GM21526 (cell line): ENCODE data around the gene TPGS2.
A peak's percentile ranks its signal among the peaks of the same experiment; 100 is the strongest.
"Not testable (repeated sequence)": the region's sequence is repeated elsewhere in the genome, so short reads cannot be mapped to it uniquely, and the experiment has no call there.

Experiments
- ATAC-seq: cut with Tn5 transposase; IDR thresholded peaks from one replicate; pipeline ENCODE4 v1.9.1; 2021; ENCODE audit warnings: moderate library complexity; ENCODE audit not compliant: unreplicated experiment, low FRiP score

Gene TPGS2

DNA sequence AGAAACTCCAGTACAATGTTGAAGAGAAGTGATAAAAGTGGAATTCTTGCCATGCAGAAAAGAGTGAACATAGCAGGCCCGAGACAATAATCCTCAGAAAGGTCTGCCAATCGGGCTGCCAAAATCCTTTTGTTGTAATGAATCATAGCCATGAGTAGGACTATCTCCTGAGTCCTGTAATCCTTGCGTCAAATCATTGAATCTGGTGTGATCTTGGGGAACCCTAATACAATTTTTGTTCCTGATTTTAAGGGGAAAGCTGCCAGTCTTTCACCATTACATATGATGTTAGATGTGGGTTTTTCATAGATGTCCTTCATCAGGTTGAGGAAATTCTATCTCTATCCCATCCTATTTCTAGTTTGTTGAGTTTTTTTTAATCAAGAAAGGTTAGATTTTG lies 2.2 kb downstream of the TPGS2 start:
- no peak for ATAC-seq

GRCh38 chr18:36825526-36825925 lies 3.3 kb downstream of the TPGS2 start:
- ATAC-seq: no peak

- no peak for ATAC-seq
Measured at GRCh38 chr18:36821681-36822080, 7.1 kb downstream of the TPGS2 start.

GRCh38 chr18:36819621-36820020 lies 9.2 kb downstream of the TPGS2 start:
- no peak for ATAC-seq

- no peak for ATAC-seq
Measured at GRCh38 chr18:36818652-36819051, 10.2 kb downstream of the TPGS2 start.

DNA sequence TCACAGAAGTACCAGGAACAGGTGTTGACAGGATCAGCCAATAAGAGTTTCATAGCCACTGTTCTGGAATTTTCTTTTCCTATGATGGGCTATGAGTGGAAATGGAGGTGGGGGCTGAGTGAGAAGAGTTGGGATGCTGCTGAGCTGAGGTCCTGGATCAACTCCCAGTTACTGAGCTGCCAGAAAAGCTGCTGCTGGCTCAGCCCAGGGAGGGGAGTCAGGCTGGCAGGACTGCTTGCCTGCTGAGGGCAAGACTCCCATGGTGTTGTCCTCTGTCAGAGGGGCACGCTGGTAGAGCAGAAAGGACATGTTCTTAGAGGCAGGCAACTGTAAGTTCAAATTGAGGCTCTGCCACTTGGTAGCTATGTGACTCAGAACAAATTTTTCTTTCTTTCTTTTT lies 11.8 kb downstream of the TPGS2 start:
- ATAC-seq: no peak

DNA sequence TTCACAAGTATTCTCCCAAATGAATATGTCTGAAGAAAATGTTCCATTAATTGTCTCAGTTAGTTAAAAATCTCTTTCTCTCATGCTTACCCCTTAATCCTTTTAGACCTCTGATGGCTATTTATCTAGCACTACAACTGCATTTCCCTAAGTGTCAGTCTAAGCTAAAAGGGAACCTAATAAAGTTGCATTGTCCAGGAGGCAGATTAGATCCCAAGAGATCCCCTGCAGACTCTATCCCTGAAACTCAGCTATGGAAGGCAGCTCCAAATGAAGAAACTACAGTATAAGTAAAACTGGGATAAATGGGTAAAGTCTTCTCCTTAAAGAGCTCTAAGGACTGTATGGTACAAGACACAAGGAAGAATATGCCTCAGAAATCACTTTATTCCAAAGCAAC lies 12.7 kb downstream of the TPGS2 start:
- not testable (repeated sequence) for ATAC-seq

DNA sequence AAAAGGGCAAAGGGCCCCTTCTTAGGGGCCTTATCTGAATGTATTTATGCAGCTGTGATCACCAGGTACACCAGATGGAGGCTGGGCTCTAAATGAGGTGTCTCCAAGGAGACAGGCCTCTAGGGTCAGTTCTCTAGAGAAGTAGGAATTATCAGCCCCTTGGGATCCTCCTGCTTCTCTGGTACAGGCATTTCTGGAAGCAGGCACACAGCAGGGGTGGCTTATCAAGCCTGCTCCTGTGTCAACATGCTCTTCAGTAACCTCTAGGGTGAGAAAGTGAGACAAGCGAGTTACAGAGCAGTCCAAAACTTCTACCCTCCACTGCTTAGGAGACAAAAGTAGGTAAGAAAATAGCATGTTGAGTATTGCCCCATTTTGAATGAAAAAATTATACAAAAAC lies 13.8 kb downstream of the TPGS2 start:
- no peak for ATAC-seq

DNA sequence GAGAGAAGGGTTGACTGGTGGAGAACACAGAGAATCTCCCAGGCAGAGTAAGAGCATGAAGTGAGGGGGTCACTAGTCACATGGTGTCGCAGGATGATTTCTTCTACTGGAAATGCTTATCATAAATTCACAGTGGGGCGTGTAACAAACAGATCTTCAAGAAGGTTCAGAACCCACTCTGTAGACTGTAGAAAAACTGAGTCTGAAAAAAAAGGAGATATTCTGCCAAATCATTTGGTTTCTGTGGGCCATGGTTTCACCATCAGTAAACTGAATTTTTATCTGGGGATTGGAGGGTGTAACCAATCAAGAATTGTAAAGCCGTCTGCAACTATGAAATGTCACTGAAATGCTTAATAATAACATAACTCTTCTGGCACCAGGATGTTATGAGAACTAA lies 15.0 kb downstream of the TPGS2 start:
- ATAC-seq: no peak

DNA sequence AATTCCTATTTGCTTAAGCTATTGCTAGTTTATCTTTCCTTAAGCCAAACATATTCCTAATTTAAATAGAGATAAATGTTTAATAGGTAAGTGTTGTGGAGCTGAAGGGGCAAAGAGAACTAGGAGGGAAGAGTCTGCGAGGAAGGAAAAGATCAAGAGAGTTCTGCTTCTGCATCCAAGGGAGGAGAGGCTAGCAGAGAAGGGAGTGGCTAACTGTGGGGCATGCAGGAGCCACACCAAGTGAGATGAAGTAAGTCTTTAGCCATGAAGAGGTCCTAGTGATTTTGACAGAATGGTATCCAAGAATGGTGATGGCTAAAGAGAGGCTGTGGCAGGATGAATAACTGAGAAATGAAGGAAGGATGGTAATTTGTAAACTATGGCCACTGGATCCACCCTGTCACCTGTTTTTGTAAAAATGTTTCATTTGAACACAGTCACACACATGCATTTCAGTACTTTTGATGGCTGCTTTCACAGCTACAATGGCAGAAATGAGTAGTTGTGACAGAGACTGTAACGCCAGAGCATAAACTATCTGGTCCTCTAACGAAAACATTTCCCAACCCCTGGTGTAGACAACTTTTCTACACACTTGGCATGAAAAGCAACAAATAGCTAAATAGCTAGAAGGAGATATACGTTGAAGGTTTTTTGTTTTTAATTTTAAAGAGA lies 15.6 kb downstream of the TPGS2 start:
- no peak for ATAC-seq

- no peak for ATAC-seq
Measured at GRCh38 chr18:36812678-36813077, 16.1 kb downstream of the TPGS2 start.

- no peak for ATAC-seq
Measured at GRCh38 chr18:36811955-36812354, 16.8 kb downstream of the TPGS2 start.

DNA sequence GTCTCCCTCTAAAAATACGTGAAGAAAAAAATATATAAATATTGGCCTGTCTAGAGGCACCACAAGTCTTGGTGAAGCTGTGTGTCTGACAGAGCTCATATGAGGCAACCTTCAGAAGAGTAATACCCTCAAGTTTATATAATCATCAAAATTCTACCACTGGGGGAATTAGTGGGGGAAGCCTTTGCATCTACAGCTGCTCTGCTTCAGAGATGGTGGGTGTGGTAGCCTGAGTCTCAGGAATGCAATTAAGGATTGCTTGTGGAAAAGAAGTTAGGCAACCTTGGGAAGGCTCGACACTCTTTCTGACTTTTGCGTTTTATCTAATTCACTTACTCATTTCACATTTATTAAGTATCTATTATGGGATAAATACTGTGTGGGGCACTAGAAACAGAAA lies 17.4 kb downstream of the TPGS2 start:
- ATAC-seq: no peak

GRCh38 chr18:36809590-36810381 lies 19.0 kb downstream of the TPGS2 start:
- ATAC-seq: peak; percentile 95

DNA sequence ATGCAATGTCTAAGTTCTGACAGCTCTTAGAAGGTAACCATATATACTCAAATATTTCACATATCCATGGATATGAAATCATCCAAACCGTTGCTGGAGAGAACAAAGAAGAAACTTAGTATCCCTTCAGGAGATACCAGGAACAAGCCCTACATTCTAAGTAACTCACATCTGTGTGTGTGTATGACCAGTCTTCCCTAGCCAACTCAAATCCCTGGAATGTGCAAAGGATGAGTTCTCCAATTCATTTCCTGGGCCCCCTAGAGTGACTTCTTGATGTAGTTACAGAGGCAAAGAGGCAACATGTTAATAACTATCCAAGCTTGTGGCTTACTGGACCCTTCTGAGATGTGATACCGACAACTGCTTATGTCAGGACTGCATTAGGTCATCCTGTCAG lies 20.1 kb downstream of the TPGS2 start:
- ATAC-seq: no peak

DNA sequence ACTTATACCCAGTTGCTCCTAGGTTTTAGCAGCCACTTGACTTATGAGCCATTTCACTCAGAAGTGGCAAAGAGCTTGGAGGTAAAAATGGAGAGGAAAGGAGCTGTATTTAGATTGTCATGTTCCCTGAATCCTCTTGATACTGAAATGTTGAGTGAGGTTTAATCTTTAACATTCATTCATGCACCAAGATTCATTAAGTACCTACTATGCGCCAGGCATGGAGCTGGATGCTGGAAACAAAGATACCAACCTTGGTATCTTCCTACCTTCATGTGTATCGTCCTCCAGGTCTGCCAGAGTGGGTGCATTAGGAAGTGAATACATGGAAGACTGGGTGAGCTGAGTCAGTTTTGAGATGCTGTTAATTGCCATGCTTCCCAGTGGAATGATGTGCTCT lies 23.7 kb downstream of the TPGS2 start:
- no peak for ATAC-seq

- ATAC-seq: no peak
Measured at GRCh38 chr18:36798738-36799473, 29.9 kb downstream of the TPGS2 start.

DNA sequence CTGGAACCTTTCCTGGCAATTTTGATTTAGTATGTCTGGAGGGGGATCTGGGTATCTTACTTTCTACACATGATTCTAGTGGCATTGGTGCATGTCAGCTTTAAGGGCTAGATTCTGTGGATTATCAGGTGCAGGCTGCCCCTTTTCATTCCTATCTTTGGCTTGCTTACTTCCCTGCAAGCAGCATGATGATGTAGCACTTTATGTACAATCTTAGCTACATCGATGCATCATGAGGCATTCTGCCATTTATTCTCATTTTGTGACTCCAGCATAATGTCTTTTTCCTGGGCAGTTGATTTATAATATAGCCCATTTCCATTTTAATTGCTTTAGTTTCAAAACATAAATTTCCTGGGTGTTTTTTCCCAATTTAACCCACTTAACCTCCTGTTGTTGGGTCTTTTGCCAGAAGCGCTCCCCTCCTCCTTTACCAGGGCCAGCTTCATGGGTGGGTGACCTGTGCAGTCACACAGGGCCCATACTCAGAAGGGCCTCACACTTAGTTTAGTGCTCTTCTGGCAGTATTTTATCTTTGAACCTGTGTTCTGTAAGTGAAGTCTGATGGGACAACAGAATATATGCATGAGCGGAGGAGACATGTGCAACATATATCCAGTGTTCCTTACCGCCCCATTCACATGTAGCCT lies 36.0 kb downstream of the TPGS2 start:
- ATAC-seq: no peak

GRCh38 chr18:36786686-36787085 lies 42.1 kb downstream of the TPGS2 start:
- ATAC-seq: no peak

GRCh38 chr18:36783792-36784191 lies 45.0 kb downstream of the TPGS2 start:
- no peak for ATAC-seq

- no peak for ATAC-seq
Measured at GRCh38 chr18:36782710-36783109, 46.1 kb downstream of the TPGS2 start.
